Stimulated activated CD4-positive, alpha-beta T cell treated with anti-CD3 and anti-CD28 coated beads, Interleukin-1b, Interleukin-23, amount 100 ng/mL, for 4 hours (primary cell): Measurements from ENCODE around the gene PRKCA.
"Not testable (repeated sequence)": the region's sequence is repeated elsewhere in the genome, so short reads cannot be mapped to it uniquely, and the experiment has no call there.

Source experiments
- DNase-seq, 2 donors: peaks; one replicate each; pipeline ENCODE4 v3.0.0-alpha.2; 2020; ENCODE audit warnings: low read depth in 2 of 2

Gene PRKCA

GRCh38 chr17:66679631-66680517 is 377.5 kb downstream of the PRKCA start:
- DNase-seq = no peak

DNA sequence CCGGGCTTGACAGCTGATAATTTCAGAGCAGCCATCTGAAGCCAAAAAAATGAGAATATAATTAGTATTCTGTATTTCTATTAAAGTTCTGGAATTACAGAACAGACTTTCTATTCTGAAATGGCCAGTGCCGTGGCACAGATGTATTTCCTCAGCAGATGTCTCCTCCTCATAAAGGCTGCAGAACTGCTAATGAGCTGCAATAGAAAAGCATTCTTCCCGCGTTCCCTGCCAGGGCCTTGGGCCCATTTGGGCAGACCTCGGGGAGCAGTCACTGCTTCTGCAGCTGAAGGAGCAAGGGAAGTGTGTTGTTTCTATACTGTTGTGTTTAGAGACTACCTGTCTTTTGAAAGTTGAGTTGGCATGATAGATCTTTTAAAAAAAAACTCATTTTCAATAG is 379.9 kb downstream of the PRKCA start:
- no peak for DNase-seq

DNA sequence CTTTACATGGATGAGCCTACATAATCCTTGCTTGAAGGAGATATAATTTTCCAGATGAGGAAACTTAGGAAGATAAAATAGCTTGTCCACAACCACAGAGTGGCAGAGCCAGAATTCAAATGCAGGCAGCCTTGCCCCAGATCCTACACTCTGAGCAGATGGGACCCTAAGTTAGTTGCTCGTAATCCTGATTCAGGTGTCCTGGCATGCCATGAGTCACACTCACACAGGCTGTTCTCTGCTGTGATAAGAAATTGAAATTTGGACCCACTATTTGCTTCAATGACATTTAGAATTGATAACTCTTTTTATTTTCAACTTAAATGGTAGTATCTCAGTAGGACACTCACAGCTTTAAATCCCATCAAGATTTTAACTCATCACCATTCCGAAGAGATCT is 381.8 kb downstream of the PRKCA start:
- no peak for DNase-seq

- no peak for DNase-seq
Measured at GRCh38 chr17:66684731-66685130, 382.3 kb downstream of the PRKCA start.

GRCh38 chr17:66686601-66687000 is 384.2 kb downstream of the PRKCA start:
- no peak for DNase-seq

GRCh38 chr17:66687570-66688284 is 385.3 kb downstream of the PRKCA start:
- DNase-seq = no peak

DNA sequence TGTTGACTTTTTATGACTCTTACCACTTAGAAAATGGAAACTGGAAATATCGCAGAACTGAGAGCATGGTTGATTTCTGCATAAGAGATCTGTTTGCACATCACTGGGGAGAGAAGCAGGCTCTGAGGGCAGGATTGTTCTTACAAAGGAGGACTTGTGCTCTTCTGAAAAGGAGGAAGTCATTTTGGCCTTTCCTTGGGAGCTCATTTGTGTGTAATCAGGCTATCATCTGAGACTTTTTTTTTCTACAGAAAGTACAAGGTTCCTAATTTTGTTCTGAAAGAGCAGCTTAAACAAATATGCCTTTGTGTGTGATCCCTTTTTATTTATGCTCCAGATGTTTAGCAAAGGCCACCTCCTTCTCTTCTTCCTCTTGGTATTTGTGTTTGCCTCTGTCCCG is 386.8 kb downstream of the PRKCA start:
- no peak for DNase-seq

DNA sequence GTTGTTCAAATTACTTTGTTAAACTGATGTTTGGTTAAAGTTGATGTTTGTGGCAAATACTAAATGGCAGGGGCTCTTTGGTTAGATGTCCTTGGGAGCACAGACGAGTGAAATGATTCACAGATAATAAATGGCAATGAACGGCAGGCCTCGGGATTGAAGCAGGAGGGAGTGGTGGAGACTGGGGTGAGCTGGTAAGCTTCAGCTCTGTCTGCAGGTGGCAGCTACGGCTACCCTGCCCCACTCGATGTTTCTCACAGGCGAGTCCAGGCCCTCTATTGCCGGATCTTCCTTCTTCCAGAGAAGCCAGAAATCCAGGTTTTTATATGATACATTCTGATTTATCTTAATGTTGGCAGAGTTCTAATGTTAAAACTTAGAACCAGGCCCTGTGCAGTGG is 387.8 kb downstream of the PRKCA start:
- no peak for DNase-seq

DNA sequence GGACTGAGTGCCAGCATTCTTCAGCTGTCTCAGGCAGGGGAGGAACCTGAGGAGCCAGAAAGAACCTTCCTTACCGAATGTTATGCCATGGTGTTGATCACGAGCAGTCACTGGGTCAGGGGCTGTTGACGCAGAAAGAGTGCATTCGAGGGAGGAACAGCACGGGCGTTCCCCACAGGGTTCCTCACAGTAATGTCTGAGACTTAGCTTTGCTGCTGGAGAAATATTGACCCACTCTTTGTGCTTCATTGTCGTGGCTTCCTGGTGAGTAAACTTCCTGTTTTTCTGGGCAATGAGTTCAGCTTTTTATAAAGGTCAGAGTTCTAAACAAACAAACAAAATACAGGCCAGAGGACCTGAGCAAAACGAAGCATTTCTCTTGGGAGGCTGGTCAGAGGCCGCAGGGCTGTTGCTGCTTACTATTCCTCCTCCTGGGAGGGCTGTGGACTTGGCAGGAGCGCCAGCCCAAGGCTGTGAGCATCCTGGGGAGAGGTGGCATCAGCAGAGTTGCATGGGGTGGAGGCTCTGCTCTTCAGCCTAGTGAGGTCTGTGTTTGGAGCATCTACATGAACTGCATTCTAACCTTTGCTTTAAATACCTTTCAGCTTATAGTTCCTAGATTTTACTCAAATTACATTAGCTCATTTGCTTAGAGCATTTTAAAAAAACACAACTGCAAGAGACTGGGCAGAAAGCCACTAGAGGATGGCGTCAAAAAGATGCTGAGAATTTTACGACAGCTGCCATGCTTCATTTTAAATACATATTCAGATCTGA is 389.4 kb downstream of the PRKCA start:
- DNase-seq = no peak

GRCh38 chr17:66692421-66692690 is 389.9 kb downstream of the PRKCA start:
- no peak for DNase-seq

DNA sequence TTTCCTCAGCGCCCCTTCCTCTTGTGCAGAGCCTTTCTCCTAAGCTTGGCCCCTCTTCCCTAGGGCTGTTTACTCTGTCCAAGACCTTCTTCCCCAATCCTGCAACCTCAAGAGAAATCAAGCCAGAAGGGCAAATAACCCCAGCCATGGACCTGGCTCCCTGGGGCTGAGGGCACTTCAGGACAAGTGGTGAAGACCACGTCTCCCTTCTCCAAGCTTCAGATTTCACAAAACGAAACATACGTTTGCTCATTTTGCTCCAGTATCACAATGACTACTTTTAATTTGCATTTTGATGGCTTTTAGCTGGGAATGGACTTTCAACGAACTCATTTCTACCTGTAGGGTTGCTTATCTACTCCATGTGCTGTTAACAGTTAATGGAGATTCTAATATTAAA is 392.7 kb downstream of the PRKCA start:
- DNase-seq = no peak

- DNase-seq = no peak
Measured at GRCh38 chr17:66698270-66698669, 395.9 kb downstream of the PRKCA start.

DNA sequence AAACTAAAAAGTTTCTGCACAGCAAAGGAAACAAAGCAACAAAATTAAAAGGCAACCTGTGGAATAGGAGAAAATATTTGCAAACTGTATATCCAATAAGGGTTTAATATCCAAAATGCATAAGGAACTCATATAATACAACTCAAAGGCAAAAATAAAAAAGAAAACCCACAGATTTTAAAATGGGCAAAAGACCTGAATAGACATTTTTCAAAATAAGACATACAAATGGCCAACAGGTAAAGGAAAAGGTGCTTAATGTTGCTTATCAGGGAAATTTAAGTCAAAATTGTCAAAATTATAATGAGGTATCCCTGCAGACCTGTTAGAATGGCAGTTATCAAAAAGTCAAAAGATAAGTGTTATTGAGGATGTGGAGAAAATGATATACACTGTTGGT is 399.0 kb downstream of the PRKCA start:
- no peak for DNase-seq

DNA sequence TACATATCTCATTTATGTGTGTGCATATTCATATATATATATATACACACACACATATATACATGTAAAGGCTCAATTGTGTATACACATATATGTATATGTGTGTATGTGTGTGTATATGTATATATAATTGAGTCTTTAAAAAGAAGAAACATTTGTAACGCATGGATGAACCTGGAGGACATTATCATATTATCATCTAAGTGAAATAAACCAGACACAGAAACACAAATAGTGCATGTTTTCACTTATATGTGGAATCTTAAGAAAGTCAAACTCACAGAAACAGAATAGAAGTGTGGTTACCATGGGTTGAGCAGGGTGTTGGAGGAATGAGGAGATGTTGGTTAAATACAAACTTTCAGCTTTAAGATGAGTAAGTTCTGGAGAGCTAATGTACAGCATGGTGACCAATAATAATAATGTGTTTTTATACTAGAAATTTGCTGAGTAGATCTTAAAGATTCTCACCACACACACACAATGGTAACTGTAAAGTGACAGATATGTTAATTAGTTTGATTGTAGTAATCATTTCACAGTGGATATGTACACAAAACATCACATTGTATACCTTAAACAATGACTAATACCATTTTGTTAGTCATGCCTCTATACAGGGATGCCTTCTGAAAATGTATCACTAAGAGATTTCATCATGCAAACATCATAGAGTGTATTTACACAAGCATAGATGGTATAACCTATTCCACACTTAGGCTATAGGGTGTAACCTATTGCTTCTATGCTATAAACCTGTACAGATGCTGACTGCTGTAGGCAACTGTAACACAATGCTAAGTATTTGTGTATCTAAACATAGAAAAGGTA is 399.9 kb downstream of the PRKCA start:
- DNase-seq = no peak

GRCh38 chr17:66704858-66705520 is 402.6 kb downstream of the PRKCA start:
- no peak for DNase-seq

GRCh38 chr17:66706851-66707450 is 404.5 kb downstream of the PRKCA start:
- DNase-seq = no peak

- DNase-seq = no peak
Measured at GRCh38 chr17:66711401-66711800, 409.0 kb downstream of the PRKCA start.

DNA sequence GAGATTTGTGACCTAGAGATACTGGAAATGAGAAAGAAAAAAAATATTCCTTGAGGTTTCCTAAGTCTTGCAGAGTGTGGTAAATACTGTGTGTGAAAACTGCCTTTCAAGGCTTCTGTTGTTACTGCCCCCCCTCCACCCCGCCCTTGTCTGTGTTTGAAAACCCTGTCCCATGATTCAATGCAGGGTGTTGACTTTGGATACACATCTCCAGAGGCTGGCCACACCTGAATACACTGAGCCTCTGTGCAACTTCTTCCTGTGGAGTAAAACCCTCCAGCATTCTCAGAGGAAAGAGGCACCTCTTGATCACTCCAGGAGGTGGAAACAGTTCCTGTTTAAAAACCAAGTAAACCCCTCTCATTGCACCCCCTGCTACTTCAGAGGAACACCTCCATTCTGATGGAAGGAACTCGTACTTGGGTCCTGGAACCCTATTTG is 409.5 kb downstream of the PRKCA start:
- no peak for DNase-seq

DNA sequence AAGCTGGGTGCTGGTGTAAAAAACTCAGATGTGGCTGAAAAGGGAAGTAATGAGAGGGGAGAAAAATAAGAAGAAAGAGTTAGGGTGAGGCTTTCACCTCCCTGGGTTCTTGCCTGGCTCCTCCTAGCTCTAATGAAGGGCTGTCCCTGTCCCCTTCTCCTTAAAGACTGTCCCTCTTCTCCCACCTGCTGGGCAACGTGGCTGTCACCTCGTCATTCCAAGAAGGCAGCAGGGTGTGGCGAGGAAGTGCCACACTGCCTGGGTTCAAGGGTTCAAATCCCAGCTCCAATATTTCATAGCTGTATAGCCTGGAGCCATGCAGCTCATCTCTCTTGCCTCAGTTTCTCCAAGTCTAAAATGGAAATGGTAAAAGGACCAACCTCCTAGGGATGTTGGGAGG is 410.0 kb downstream of the PRKCA start:
- no peak for DNase-seq

- not testable (repeated sequence) for DNase-seq
Measured at GRCh38 chr17:66713021-66713532, 410.7 kb downstream of the PRKCA start.
